HTR-8/SVneo (cell line): ENCODE measurements around the gene CRLF2.
"Not testable (repeated sequence)": the region's sequence is repeated elsewhere in the genome, so short reads cannot be mapped to it uniquely, and the experiment has no call there.

ENCODE experiments used
- DNase-seq: peaks from one replicate; pipeline ENCODE4 v3.0.0; 2011; ENCODE audit warnings: low spot score, mixed read lengths; ENCODE audit not compliant: insufficient read length
- FAIRE-seq: peaks from 2 replicates; lab custom pipeline; 2011; peaks lifted over from hg19 to GRCh38; lab: Jason Lieb, UNC

CRLF2 gene, protein sequence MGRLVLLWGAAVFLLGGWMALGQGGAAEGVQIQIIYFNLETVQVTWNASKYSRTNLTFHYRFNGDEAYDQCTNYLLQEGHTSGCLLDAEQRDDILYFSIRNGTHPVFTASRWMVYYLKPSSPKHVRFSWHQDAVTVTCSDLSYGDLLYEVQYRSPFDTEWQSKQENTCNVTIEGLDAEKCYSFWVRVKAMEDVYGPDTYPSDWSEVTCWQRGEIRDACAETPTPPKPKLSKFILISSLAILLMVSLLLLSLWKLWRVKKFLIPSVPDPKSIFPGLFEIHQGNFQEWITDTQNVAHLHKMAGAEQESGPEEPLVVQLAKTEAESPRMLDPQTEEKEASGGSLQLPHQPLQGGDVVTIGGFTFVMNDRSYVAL

GRCh38 chrX:1212532-1212931, at the start of gene CRLF2:
Gene CRLF2, minus strand, starts transcription at chrX:1212649. Its CDS starts 15 bp downstream, at chrX:1212634.
- DNase-seq: peak; percentile 43

GRCh38 chrX:1261771-1262170, 49.3 kb upstream of the CRLF2 start:
- not testable (repeated sequence) for FAIRE-seq, DNase-seq

More at GRCh38 chrX:1212532-1212931, at the start of gene CRLF2:
- no peak for FAIRE-seq

DNA sequence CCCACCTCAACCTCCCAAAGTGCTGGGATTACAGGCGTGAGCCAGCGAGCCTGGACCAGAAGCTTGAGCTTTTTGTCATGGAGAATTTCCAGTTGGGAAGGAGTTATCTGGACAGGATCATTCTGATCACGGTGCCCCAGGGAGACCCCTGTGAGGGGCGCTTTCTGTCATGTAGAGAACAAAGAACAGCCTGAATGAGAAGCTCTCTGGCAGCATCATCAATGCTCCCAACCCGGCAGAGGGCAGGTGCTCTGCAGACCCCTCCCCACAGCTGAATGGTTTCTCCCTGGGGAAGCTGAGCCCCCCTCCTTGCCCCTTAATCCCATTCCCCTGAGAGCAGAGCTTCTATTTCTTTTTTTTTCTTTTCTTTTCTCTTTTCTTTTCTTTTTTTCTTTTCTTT, 48.8 kb upstream of the CRLF2 start:
- no peak for FAIRE-seq
- DNase-seq: no peak

DNA sequence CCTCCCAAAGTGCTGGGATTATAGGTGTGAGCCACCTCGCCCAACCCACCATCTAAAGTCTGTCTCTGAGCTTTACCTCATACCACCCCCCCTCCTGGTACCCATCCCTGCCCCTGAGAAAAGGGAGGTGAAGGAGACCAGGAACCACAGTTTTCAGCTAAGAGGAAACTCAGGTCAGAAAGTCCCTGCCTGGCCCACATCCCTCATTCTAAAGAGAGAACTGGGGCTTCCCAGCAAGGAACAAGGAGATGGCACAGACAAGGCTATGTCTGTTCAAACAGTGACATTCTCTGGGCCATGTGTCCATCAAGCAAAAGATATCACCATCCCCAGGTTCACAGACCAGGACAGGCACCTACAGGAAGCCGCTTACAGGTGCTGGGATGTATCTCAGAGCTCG, 40.4 kb upstream of the CRLF2 start:
- DNase-seq (no peak), FAIRE-seq (no peak)

- peak; percentile 31 for FAIRE-seq
These were observed 36.8 kb upstream of the CRLF2 start for GRCh38 chrX:1249101-1249887.

GRCh38 chrX:1248331-1249061, 36.0 kb upstream of the CRLF2 start:
- DNase-seq (peak; percentile 49), FAIRE-seq (no peak)

More at GRCh38 chrX:1249101-1249887, 36.8 kb upstream of the CRLF2 start:
- peak; percentile 75 for DNase-seq

DNA sequence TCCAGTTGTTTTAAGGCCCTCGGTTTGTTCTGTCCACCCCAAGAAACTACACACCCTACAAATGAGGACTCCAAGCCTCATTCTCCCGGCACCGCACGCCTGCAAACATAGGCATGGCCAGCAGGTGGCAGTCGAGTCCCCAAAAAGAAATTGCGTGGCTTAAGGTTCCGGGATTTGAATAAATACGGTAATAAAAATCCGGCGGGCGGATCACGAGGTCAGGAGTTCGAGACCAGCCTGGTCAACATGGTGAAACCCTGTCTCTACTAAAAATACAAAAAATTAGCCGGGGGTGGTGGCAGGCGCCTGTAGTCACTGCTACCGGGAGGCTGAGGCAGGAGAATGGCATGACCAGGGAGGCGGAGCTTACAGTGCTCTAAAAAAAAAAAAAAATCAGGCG, 34.4 kb upstream of the CRLF2 start:
- FAIRE-seq: peak; percentile 83
- DNase-seq: peak; percentile 65

DNA sequence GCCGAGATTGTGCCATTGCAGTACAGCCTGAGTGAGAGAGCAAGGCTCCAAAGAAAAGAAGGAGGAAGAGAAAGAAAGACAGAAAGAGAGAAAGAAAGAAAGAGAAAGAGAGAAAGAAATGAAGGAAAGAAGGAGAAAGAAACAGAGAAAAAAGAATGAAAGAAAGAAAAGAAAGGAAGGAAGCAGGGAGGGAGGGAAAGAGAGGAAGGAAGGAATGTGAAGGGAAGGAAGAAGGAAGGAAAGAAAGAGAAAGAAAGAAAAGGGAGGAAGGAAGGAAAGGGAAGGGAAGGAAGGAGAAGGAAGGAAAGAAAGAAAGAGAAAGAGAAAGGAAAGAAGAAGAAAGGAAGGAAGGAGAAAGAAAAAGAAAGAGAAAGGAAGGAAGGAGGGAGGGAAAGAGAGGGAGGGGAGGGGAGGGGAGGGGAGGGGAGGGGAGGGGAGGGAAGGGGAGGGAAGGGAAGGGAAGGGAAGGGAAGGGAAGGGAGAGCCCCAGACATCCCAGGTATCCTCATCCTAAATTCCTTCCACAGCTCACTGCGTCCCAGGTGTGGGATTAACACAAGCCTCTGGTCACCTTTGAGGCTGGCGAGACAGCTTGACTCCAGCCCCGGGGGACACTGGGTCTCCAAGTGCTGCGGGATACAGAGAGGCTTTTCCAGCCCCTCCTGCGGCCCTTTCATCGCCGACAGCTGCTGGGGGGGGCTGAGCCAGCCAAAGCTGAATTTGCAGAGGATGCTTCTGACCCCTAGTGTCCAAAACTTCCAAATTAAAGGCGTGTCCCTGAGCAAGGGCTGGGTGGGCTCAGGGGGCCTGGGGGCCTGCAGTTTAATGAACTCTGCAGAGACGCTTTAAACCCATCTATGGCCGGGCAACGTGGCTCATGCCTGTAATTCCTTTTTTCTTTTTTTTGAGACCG, 32.0 kb upstream of the CRLF2 start:
- DNase-seq (peak; percentile 43), FAIRE-seq (no peak)

- DNase-seq: no peak
- no peak for FAIRE-seq
These were observed 30.5 kb upstream of the CRLF2 start for GRCh38 chrX:1242891-1243402.

DNA sequence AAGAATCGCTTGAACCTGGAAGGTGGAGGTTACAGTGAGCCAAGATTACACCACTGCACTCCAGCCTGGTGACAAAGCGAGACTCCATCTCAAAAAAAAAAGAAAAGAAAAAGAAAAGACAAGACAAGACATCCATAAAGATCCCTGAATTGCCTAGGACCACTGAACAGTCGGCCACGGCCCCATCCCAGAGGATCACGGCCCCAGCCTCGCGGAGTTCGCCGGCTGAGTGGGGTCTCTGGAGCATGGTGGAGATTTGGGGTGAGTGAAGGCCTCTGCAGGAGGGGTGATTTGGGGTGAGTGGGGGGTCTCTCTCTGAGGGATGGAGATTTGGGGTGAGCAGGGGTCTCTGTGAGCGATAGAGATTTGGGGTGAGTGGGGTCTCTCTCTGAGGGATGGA, 28.1 kb upstream of the CRLF2 start:
- DNase-seq, FAIRE-seq: not testable (repeated sequence)

DNA sequence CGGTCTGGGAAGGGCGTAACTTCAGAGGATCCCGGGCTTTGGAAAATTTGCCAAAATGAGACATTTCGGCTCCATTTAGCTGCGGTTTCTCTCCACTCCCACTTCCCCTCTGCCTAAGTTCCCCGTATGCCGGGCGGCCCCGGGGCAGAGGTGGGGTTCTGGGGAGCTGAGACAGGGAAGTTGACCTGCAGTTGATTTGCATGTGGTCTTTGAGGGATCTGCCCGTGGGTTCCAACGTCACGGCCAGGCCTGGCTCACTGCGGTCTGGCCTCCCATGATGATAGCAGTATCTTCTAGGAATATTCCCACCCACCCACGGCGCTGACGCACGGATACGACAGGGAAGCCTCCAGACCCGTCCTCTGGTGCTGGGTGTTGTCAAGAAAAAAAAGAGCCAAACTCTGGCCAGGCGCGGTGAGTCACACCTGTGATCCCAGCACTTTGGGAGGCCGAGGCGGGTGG, 27.3 kb upstream of the CRLF2 start:
- DNase-seq (no peak), FAIRE-seq (no peak)

GRCh38 chrX:1231850-1232465, 19.5 kb upstream of the CRLF2 start:
- DNase-seq (no peak), FAIRE-seq (no peak)

DNA sequence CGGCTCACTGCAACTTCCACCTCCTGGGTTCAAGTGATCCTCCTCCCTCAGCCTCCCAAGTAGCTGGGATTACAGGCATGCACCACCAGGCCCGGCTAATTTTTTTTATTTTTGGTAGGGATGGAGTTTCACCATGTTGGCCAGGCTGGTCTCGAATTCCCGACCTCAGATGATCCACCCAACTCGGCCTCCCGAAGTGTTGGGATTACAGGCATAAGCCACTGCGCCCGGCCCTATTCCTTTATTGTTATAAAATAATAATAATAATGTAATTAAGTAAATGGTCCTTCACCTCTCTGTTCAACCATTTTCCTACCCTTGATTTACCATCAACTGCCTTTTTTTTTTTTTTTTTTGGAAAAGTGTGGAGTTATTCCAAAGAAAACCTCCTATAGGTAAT, 15.7 kb upstream of the CRLF2 start:
- not testable (repeated sequence) for FAIRE-seq, DNase-seq

- DNase-seq: no peak
- FAIRE-seq: no peak
These were observed 13.8 kb upstream of the CRLF2 start for GRCh38 chrX:1226249-1226648.

GRCh38 chrX:1224954-1225353, 12.5 kb upstream of the CRLF2 start:
- FAIRE-seq (no peak), DNase-seq (no peak)

DNA sequence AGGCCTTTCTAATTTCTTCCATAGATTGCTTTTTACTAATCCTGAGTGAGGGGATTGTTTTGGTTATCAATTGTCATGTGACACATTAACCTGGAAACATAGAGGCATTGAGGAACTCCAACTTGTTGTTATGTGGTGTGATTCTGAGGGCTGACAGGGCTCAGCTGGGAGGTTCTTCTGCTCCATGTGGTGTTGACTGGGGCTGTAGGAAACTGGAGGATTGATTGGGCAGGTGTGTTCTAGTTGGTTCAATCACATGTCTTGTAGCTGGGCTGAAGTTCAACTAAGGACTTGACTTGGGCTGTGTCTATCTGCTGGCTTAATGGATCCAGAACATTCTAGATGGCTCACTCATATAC, 10.8 kb upstream of the CRLF2 start:
- no peak for DNase-seq
- no peak for FAIRE-seq

DNA sequence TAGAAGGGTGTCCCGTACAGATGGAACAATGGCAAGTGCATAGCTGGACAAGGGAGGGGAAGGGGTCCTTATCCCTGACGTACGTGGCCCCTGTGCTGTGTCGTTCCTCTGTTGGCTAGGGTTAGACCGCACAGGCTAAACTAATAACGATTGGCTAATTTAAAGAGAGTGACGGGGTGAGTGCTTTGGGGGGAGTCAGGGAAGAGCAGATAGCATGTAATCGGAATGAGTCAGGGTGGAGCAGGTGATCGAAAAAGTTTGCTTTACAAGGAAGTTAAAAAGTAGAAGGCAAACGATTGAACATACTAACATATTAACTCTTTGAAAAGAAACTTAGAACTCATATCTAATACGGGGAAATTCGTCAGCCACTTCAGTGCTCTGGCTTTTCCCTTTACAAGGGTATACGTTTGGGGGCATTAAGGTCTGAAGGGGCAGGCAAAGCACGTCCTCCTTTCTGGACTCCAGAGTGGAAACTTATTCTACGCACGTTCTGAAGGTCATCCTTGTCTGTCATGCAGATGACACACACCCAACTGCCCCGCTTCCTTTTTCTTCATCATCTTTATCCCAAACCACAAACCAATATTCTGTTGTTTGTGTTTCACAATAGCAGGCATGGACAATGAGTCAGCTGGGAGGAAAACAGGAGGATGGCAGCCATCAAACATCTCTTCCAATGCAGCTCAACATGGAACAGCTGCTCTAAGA, 10.2 kb upstream of the CRLF2 start:
- DNase-seq (peak; percentile 51), FAIRE-seq (peak; percentile 38)

- no peak for DNase-seq
- no peak for FAIRE-seq
These were observed 8.9 kb upstream of the CRLF2 start for GRCh38 chrX:1221296-1221845.
